GM12878 (cell line): Measurements from ENCODE around the gene SCGB1C2. TPM values are rescaled to one million over a fixed set of nuclear protein-coding genes. Genes with fewer than 3 reads are reported as not detected.

ENCODE experiments used
- ATAC-seq: fragments of 200-7000 bp; cut with Tn5 transposase; 3 replicates; pipeline ENCODE4 v1.9.1; 2020; ENCODE audit warnings: mild to moderate bottlenecking, moderate library complexity
- BruUV-seq: library from RNA; stranded (reverse); fragments of 400-500 nt; replicated peaks from 2 replicates; lab custom pipeline; 2021; lab: Mats Ljungman, UMichigan
- CTCF ChIA-PET: fragments of 300-600 bp; sonication (Branson Sonifier 250); formaldehyde crosslinking; extraction: SDS; loops from one replicate; lab custom pipeline; 2021; ENCODE audit warnings: inconsistent platforms; lab: Yijun Ruan, JAX
- POLR2A ChIA-PET: fragments of 350-600 bp; formaldehyde crosslinking; extraction: SDS; loops from one replicate; lab custom pipeline; 2021; ENCODE audit warnings: inconsistent platforms; lab: Charles Lee
- RAD21 ChIA-PET: fragments of 300-600 bp; sonication (Branson Sonifier 250); formaldehyde crosslinking; loops from one replicate; lab custom pipeline; 2023; ENCODE audit warnings: antibody characterized with exemption; ENCODE audit not compliant: unreplicated experiment; lab: Charles Lee
- SMC1A ChIA-PET: fragments of 300-600 bp; sonication (Branson Sonifier 250); formaldehyde crosslinking; loops from one replicate; lab custom pipeline; 2023; ENCODE audit not compliant: unreplicated experiment, uncharacterized antibody; lab: Charles Lee
- DNase-seq: peaks from one replicate; pipeline ENCODE4 v3.0.0-alpha.2; 2011; ENCODE audit warnings: low read depth, low spot score
- FAIRE-seq: peaks from 3 replicates; lab custom pipeline; 2011; peaks lifted over from hg19 to GRCh38; lab: Jason Lieb, UNC
- H2AFZ ChIP-seq: 2 replicates; pipeline ENCODE4 v1.6.0; 2011; ENCODE audit warnings: low read depth, low read length, control low read depth; ENCODE audit not compliant: control insufficient read depth
- H3K27ac ChIP-seq: 2 replicates; pipeline ENCODE4 v1.5.1; 2011; ENCODE audit warnings: control low read depth; ENCODE audit not compliant: control insufficient read depth, insufficient read depth
- H3K27me3 ChIP-seq, 2 experiments: replicated peaks in 1 of 2; 2 replicates each; pipeline versions ENCODE4 v1.6.0 to v1.6.1; 2011; ENCODE audit warnings: low read length in 1 of 2; ENCODE audit not compliant: control insufficient read depth in 2 of 2, insufficient read depth in 2 of 2
- H3K36me3 ChIP-seq, 2 experiments: 2 replicates each; pipeline ENCODE4 v1.5.1; 2011; ENCODE audit warnings: low read length in 1 of 2; ENCODE audit not compliant: control insufficient read depth in 2 of 2, insufficient read depth in 2 of 2
- H3K4me1 ChIP-seq: 2 replicates; pipeline ENCODE4 v1.6.1; 2011; ENCODE audit warnings: mild to moderate bottlenecking, low read length, moderate library complexity, mixed read lengths; ENCODE audit not compliant: control insufficient read depth, insufficient read depth
- H3K4me2 ChIP-seq: 2 replicates; pipeline ENCODE4 v1.6.0; 2011; ENCODE audit warnings: control low read depth; ENCODE audit not compliant: control insufficient read depth, insufficient read depth
- H3K4me3 ChIP-seq: fragments of 200-600 bp; sonication (generic); 2 replicates; pipeline ENCODE4 v1.5.1; 2016
- H3K79me2 ChIP-seq: 2 replicates; pipeline ENCODE4 v1.6.0; 2011; ENCODE audit warnings: low read length; ENCODE audit not compliant: control insufficient read depth, insufficient read depth
- H3K9ac ChIP-seq: 2 replicates; pipeline ENCODE4 v1.8.0; 2011; ENCODE audit warnings: low read length, control low read depth, mixed read lengths; ENCODE audit not compliant: control insufficient read depth, insufficient read depth
- H3K9me3 ChIP-seq: replicated peaks from 3 replicates; pipeline ENCODE4 v1.5.1; 2011; ENCODE audit warnings: mild to moderate bottlenecking, low read length; ENCODE audit not compliant: control insufficient read depth, insufficient read depth
- H4K20me1 ChIP-seq: 2 replicates; pipeline ENCODE4 v1.6.0; 2011; ENCODE audit not compliant: control insufficient read depth, insufficient read depth
- KAT2A ChIP-seq: conservative IDR thresholded peaks from 2 replicates; pipeline ENCODE4 v1.6.1; 2011; ENCODE audit warnings: low read depth, low read length; ENCODE audit not compliant: control insufficient read depth
- MEF2B ChIP-seq: fragments of 450-650 bp; IDR thresholded peaks from 2 replicates; pipeline ENCODE4 v1.6.1; 2018; ENCODE audit warnings: mild to moderate bottlenecking, moderate library complexity; ENCODE audit not compliant: partially characterized antibody, poor library complexity, severe bottlenecking
- NBN ChIP-seq: fragments of 450-650 bp; IDR thresholded peaks from 2 replicates; pipeline ENCODE4 v1.6.1; 2016
- NFYB ChIP-seq: IDR thresholded peaks from 2 replicates; pipeline ENCODE4 v1.6.1; 2011; ENCODE audit warnings: low read depth, mild to moderate bottlenecking, low read length, improper control_type of control experiment, moderate library complexity; ENCODE audit not compliant: insufficient read depth
- NKRF ChIP-seq: fragments of 450-650 bp; conservative IDR thresholded peaks from 2 replicates; pipeline ENCODE4 v1.6.1; 2017; ENCODE audit warnings: mild to moderate bottlenecking, moderate library complexity
- NRF1 ChIP-seq: conservative IDR thresholded peaks from 2 replicates; pipeline ENCODE4 v1.6.1; 2011; ENCODE audit warnings: mild to moderate bottlenecking, low read depth, low read length, improper control_type of control experiment
- PAX8 ChIP-seq: fragments of 450-650 bp; IDR thresholded peaks from 2 replicates; pipeline ENCODE4 v1.6.1; 2017; ENCODE audit warnings: mild to moderate bottlenecking, moderate library complexity
- SMAD1 ChIP-seq: fragments of 450-650 bp; IDR thresholded peaks from 2 replicates; pipeline ENCODE4 v1.6.1; 2018; ENCODE audit warnings: mild to moderate bottlenecking, low read depth; ENCODE audit not compliant: partially characterized antibody
- YY1 ChIP-seq: IDR thresholded peaks from 2 replicates; pipeline ENCODE4 v1.6.1; 2011; ENCODE audit warnings: low read depth, mild to moderate bottlenecking, low read length
- WGBS: methylation state at CpG from one replicate; pipeline ENCODE4 v1.1.6; 2016; ENCODE audit warnings: low lambda C conversion rate; ENCODE audit not compliant: insufficient replicate concordance, insufficient coverage; ENCODE audit errors: missing lambda C conversion rate; 5-methylcytosine and 5-hydroxymethylcytosine counted together
- in situ Hi-C: fragments of 300-500 bp; cut with MboI; formaldehyde crosslinking; loops from 9 replicates; pipeline ENCODE4 v1.14.3; 2018; ENCODE audit warnings: mixed read lengths
- intact Hi-C: fragments of 100-400 bp; cut with micrococcal nuclease; formaldehyde crosslinking; loops from one replicate; pipeline ENCODE4 v1.14.2; 2022; ENCODE audit not compliant: unreplicated experiment
- polyA plus RNA-seq, 11 experiments: library from polyadenylated mRNA; depleted of rRNA in 4 of 11; unstranded in 6 of 11; stranded (reverse) in 5 of 11; fragments of >200 nt; fragmentation: Nextera tagmentation in 4 of 11; fragmentation: Illumina TruSeq in 1 of 11; extraction: Ambion mirVana in 4 of 11; extraction: Trizol in 1 of 11; gene quantifications; 1 replicate in 1 of 11; 2 replicates in 10 of 11; pipeline versions ENCODE4 v1.2.1 to v1.2.3, GENCODE V29; 2011 to 2016; ENCODE audit warnings: inconsistent platforms in 2 of 11, missing spikeins in 2 of 11, low read depth in 1 of 11
- total RNA-seq, 4 experiments: library from RNA; depleted of rRNA in 3 of 4; stranded (reverse); fragments of >200 nt in 3 of 4; fragmentation: Illumina TruSeq in 1 of 4; extraction: Trizol in 1 of 4; gene quantifications; 2 replicates each; pipeline versions ENCODE4 v1.2.1 to v1.2.3, GENCODE V29; 2013 to 2021
- TF ChIP-seq, protein P1 (sequence below): fragments of 450-650 bp; IDR thresholded peaks from 2 replicates; pipeline ENCODE4 v1.6.1; 2017; ENCODE audit warnings: mild to moderate bottlenecking, moderate library complexity

Gene SCGB1C2
- total and polyA plus RNA-seq, 10 of the 15 experiments (the other 5 are each of a cell fraction or from before 2014, with no cell fraction given): not detected

GRCh38 chr17:179781-180380 lies 42.5 kb downstream of the SCGB1C2 start:
- ChIA-PET SMC1A (no interaction called here), POLR2A (no interaction called here), CTCF (no interaction called here), RAD21 (no interaction called here)
- Histone ChIP-seq H3K36me3 (no peaks in the 10 kb centered on the region), H4K20me1 (no peaks in the 10 kb centered on the region), H3K9ac (no peak overlapping the region), H3K4me3 (no peak overlapping the region), H3K79me2 (no peaks in the 10 kb centered on the region), H3K9me3 (no peaks in the 10 kb centered on the region), H3K4me2 (no peak overlapping the region), H3K27me3 (peaks cover 0 to 5% of the 10 kb centered on the region in 2 experiments; a peak in 3 of 4 replicates), H3K4me1 (no peaks in the 10 kb centered on the region), H2AFZ (no peak overlapping the region), H3K27ac (no peak overlapping the region)
- in situ Hi-C loops (no loop called here), intact Hi-C loops (no loop called here)
- ATAC-seq (no peak), FAIRE-seq (no peak), DNase-seq (no peak)
- BruUV-seq: no TSS peak
- no peak for TF ChIP-seq NKRF
- TF ChIP-seq NBN: no peak
- TF ChIP-seq MEF2B: no peak
- TF ChIP-seq, protein P1, sequence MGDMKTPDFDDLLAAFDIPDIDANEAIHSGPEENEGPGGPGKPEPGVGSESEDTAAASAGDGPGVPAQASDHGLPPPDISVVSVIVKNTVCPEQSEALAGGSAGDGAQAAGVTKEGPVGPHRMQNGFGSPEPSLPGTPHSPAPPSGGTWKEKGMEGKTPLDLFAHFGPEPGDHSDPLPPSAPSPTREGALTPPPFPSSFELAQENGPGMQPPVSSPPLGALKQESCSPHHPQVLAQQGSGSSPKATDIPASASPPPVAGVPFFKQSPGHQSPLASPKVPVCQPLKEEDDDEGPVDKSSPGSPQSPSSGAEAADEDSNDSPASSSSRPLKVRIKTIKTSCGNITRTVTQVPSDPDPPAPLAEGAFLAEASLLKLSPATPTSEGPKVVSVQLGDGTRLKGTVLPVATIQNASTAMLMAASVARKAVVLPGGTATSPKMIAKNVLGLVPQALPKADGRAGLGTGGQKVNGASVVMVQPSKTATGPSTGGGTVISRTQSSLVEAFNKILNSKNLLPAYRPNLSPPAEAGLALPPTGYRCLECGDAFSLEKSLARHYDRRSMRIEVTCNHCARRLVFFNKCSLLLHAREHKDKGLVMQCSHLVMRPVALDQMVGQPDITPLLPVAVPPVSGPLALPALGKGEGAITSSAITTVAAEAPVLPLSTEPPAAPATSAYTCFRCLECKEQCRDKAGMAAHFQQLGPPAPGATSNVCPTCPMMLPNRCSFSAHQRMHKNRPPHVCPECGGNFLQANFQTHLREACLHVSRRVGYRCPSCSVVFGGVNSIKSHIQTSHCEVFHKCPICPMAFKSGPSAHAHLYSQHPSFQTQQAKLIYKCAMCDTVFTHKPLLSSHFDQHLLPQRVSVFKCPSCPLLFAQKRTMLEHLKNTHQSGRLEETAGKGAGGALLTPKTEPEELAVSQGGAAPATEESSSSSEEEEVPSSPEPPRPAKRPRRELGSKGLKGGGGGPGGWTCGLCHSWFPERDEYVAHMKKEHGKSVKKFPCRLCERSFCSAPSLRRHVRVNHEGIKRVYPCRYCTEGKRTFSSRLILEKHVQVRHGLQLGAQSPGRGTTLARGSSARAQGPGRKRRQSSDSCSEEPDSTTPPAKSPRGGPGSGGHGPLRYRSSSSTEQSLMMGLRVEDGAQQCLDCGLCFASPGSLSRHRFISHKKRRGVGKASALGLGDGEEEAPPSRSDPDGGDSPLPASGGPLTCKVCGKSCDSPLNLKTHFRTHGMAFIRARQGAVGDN: no peak
- no peak for TF ChIP-seq SMAD1
- TF ChIP-seq NFYB: no peak
- no peak for TF ChIP-seq KAT2A
- no peak for TF ChIP-seq NRF1
- TF ChIP-seq YY1: no peak
- TF ChIP-seq PAX8: no peak
- 33% methylated on average over 29 of the region's 32 CpGs for WGBS
